NOMO-1 treated with DMSO at 0.1 percent for 48 hours (cell line): ENCODE data around the gene DHRSX.
"Not testable (repeated sequence)": the region's sequence is repeated elsewhere in the genome, so short reads cannot be mapped to it uniquely, and the experiment has no call there.

Source experiments
- DNase-seq: peaks from one replicate; lab custom pipeline; 2025; ENCODE audit not compliant: unreplicated experiment; lab: John Stamatoyannopoulos, UW

The DHRSX gene

DNA sequence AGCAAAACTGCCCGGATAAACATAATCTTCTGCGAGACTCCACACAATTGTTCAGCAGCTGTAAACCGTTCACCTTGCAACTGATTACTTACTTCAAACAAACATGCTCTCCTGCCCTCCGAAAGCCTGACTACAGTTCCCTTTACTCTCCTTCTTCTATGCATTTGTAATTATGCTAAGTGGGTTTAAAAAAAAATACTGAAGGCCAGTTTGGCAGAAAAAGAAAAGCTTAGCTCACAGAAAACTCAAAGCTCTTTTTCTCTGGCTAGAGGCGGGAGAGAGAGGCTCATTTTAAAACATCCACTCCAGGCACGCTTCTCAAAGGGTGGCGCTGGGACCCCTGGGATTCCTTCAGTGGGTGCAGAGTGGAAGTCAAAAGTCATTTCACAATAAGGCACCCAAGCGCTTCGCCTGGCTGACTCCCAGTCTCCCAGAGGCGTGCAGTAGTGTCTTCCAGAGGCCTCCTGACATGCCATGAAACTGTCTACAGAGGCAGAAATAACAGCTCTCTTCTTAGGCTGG lies 1.9 kb downstream of the DHRSX start:
- DNase-seq: no peak

GRCh38 chrX:2497961-2498780 lies 2.6 kb downstream of the DHRSX start:
- DNase-seq: no peak

GRCh38 chrX:2495595-2495994 lies 5.2 kb downstream of the DHRSX start:
- DNase-seq: no peak

DNA sequence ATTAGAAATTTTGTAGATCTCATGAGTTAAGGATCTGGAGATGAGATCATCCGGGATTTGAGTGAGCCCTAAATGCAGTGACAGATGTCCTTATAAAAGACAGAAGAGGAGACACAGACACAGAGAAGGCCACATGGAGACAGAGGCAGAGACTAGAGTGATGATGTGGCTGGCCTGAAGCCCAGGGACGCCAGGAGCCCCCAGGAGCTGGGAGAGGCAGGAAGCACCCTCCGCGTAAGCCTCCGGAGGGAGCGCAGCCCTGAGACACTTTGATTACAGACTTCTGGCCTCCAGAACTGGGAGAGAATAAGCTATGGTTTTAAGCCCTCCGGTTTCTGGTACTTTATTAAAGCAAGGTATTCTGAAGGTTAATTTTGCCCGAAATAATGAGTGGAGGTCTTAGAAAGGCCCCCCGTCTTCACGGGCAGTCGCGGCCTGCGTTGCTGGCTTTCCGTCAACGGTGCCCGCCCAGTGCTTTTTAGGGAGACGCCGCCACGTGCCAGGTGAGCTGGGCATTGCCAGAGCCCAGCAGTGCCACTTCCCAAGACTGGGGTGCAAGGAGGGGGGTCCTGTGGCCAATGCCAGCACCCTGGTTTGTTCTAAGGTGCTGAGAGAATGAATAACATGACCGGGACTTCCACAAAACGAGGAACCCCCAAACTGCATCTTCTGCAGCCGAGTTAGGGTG lies 8.1 kb downstream of the DHRSX start:
- no peak for DNase-seq

DNA sequence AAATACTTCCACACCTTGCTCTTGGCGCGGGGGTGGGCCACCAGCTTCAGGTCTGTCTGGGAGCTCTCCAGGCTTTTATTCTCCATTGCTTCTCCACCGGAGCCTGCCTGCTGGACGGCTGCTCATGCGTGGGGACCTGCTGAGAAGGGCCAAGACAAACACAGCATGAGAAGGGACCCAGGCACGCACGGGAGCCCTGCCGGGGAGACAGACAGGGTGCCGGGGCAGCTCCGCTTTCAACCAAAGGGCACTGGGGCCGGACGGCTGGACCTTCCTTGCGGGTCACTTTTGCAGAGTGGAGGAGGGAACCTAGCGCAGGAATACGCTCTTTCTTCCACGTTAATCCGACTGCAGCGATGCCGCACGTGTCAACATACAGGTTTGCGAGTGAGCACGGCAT lies 10.1 kb downstream of the DHRSX start:
- DNase-seq: no peak

DNA sequence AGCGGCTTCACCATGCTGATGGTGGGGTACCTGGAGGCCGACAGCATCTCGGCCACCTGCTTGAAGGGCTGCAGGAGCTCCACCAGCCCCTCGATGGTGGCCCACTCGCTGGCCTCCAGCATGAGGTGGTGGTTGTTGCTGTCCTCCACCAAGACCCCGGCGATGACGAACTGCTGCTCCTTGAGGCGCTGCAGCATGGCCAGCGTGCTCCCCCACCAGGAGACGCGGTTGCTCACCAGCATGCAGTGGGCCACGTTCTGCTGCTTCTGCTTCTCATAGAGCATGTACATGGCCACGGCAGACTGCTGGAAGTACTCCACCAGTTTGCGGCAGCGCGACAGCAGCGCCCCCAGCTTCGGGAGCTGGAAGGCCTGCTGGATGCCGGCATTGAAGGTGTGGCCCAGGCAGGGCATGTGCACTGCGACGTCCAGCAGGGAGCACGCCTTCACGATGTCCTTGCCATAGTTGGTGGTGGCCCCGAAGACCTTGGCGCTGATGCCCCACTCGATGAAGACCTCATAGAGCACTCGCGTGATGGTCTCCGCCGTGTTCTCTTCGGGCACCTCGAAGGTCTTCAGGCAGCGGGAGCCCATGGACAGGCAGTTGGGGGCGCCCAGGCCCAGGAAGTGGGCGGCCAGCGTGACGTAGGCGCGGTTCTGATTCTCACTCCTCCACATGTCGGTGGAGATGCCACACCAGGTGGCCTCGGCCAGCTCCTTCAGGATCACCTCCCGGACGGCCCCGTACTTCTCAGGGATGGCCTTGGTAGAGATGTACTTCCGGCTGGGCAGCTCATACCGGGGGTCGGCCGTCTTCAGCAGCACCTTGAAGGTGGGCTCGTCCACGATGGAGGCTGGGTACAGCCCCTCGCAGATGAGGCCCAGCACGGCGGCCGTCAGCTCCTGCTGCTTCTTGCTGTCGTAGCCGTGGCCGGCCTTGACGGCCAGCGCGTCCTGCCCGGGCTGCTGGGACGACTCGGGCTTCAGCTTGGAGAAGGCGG lies 11.0 kb downstream of the DHRSX start:
- no peak for DNase-seq

DNA sequence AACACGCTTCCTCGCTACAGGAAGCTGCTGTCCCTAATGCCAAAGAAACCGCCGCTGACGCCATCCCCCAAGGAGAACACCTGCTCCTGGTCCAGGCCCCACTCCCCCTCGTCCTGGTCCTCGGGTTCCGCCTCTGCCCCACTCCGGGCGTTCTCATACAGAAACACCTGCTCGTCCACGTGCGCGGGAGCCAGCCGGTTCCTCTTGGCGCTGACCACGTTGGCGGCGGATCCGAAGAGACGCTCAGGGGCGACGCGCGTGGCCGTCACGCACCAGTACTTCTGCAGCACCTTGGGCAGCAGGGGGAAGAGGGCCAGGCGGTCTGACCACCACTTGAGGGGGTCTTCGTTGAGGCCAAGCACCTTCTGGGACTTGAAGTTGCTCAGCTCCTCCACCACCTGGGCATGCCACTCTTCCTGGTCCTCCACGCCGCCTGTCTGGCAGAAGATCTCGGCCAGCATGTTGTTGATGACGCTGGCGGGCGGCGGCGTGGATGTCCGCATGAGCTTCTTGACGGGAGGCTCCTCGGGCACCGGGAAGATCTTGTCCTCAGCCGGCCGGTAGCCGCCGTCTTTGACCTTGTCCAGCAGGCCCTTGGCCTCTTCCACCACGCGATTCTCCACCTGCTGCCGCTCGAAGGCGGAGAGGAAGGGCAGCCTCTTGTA lies 12.0 kb downstream of the DHRSX start:
- no peak for DNase-seq

DNA sequence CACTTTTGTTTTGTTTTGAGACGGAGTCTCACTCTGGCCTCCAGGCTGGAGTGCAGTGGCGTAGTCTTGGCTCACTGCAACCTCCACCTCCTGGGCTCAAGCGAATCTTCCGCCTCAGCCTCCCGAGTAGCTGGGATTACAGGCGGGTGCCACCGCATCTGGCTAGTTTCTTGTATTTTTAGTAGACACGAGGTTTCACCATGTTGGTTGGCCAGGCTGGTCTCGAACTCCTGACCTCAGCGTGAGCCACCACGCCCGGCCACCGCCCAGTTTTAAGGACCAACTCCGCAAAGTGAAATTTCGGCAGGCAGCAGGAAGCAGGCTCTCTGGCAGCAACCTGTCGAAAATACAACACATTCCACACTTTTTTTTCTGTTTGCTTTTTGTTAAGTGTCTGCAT lies 13.4 kb downstream of the DHRSX start:
- DNase-seq: no peak

- no peak for DNase-seq
Observed at GRCh38 chrX:2486476-2487133, 14.2 kb downstream of the DHRSX start.

DNA sequence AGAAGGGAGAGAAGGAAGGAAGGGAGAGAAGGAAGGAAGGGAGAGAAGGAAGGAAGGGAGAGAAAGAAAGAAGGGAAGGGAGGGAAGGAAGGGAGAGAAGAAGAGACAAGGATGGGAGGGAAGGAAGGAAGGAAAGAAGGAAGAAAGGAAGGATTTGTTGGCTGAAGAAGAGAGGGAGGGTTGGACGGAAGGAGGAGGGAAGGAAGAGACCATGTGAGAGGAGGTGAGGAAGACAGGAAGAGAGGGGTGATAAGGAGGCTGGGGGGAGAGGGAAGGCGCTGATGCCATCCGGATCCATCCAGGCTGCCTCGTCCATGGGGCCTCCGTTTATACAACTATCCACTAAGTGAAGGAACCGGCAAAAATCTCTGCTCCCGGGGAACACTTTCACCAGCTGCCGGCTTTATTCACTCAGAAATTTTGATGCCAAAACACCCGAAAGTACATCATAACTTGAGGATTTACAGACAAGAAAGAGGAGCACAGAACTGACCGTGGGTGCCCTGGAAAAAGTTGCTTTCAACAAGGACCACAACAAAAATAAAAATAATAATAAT lies 14.9 kb downstream of the DHRSX start:
- DNase-seq: no peak

GRCh38 chrX:2484721-2485648 lies 15.8 kb downstream of the DHRSX start:
- no peak for DNase-seq

DNA sequence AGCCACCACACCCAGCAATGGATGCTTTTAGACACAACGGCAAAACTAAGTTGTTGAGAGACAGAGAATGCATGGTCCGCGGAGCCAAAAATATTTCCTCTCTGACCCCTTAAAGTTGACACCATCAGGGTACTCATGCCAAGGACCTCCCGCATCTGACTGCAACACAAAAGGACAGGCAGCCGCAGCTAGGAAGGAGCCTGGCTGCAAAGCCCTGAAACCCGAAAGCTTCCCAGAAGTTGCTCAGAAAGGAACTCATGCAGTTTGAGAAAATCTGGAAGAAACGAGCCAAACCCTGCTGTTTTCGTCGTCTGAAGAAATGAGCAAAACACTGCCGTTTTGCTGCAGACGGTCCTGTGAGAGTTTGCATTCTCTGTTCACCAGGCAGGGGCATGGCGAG lies 16.5 kb downstream of the DHRSX start:
- no peak for DNase-seq

GRCh38 chrX:2483398-2484060 lies 17.2 kb downstream of the DHRSX start:
- no peak for DNase-seq

DNA sequence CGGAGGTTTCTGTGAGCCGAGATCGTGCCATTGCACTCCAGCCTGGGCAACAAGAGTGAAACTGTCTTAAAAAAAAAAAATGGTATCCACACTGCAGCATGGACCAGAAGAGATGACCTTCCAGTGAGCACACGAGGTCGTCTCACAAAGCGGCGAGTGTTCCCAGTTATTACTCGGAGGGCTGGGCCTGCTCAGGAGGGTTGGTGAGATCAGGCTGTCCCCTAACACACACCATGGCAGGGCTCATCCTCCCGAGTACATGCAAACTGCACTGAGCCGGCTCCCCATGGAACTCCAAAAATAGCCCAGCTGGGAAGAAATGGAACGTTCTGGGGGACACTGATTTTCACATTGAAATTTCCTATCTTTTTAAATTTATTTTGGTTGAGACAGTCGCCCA lies 19.2 kb downstream of the DHRSX start:
- DNase-seq: not testable (repeated sequence)

- DNase-seq: not testable (repeated sequence)
Observed at GRCh38 chrX:2479982-2480381, 20.8 kb downstream of the DHRSX start.

- DNase-seq: no peak
Observed at GRCh38 chrX:2479420-2479780, 21.4 kb downstream of the DHRSX start.

DNA sequence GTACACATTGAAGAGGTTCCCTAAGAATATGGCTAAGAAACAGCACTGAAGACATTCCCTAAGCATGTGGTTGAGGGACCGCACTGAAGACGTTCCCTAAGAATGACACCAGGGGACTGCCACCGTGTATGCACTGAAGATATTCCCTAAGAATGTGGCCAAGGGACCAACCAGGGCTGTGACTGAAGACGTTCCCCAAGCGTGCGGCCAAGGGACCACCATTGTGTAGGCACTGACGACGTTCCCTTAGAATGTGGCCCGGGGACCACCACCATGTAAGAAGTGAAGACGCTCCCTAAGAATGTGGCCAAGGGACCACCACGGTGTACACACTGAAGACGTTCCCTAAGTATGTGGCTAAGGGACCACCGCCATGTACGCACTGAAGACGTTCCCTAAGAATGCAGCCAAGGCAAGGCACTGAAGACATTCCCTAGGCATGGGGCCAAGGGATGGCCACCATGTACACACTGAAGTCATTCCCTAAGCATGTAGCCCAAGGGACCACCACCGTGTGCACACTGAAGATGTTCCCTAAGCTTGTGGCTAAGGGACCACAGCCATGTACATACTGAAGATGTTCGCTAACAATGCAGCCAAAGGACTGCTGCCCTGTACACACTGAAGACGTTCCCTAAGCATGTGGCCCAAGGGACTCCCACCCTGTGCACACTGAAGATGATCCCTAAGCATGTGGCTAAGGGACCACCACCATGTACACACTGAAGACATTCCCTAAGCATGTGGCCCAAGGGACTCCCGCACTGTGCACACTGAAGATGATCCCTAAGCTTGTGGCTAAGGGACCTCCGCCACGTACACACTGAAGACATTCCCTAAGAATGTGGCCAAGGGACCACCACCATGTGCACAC lies 22.0 kb downstream of the DHRSX start:
- no peak for DNase-seq
